Measurements from ENCODE around the gene PRXL2B. TPM values are rescaled to one million over a fixed set of nuclear protein-coding genes. Genes with fewer than 3 reads are reported as not detected.

PRXL2B gene
- total and polyA plus RNA-seq, 2 donors (not counting 1 experiment from before 2014, with no cell fraction given), result 11.7 to 13.8 TPM

DNA sequence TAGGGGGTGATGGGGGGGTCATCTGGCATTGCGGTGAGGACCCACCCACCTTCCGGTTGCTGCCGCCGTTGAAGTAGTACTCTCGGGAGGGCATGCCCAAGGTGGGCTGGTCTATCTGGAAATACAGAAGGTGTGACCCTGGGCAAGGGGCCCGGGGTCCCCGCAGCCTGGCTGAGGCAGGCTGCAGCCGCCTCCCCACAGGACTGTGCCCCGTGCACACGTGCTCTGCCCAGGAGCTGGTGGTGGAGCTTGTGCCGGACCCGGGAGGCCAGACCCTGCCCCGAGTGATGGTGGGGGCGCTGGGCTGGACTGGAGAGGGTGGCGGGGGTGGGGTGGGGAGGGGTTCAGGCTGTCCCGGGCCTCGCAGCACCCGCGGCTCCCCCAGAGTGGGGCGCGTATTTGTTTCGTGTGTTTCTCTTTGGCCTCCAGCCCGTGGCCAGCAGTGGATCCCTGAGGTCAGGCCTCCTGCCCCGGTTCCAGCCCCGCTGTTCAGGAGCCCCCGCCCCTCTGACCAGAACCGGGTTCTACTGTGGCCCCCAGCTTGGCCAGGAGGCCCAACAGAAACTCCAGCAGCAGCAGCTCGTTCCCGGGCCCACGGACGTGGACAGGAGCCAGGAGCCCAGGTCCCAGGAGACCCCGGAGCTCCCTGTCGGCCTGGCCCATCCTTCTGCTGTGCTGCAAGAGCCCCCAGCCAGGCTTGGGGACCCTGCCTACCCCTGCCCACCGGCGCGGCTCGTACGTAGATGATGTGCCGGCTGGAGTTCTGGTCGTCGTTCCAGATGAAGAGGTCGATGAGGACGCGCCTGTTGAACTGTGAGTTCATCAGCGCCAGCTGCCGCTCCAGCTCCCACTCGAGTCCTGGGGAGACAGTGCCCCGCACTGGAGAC is 19.2 kb downstream of the PRXL2B start:
- no peak overlapping the region for H3K9ac ChIP-seq (ENCODE audit: insufficient read depth, low read length)
- no peak for TF ChIP-seq EZH2 (IDR thresholded peaks at IDR 0.05; ENCODE audit: low read length, missing control alignments)
- TF ChIP-seq, protein P1, sequence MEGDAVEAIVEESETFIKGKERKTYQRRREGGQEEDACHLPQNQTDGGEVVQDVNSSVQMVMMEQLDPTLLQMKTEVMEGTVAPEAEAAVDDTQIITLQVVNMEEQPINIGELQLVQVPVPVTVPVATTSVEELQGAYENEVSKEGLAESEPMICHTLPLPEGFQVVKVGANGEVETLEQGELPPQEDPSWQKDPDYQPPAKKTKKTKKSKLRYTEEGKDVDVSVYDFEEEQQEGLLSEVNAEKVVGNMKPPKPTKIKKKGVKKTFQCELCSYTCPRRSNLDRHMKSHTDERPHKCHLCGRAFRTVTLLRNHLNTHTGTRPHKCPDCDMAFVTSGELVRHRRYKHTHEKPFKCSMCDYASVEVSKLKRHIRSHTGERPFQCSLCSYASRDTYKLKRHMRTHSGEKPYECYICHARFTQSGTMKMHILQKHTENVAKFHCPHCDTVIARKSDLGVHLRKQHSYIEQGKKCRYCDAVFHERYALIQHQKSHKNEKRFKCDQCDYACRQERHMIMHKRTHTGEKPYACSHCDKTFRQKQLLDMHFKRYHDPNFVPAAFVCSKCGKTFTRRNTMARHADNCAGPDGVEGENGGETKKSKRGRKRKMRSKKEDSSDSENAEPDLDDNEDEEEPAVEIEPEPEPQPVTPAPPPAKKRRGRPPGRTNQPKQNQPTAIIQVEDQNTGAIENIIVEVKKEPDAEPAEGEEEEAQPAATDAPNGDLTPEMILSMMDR (conservative IDR thresholded peaks at IDR 0.05 in 1 of 2, IDR thresholded peaks at IDR 0.05 in 1 of 2; ENCODE audit: low read depth in 1 of 2, low read length in 2 of 2), result no peak
- no peaks in the 10 kb centered on the region for H4K20me1 ChIP-seq (ENCODE audit: control insufficient read depth, extremely low read depth, insufficient read depth, low read length)
- H3K4me3 ChIP-seq (replicated peaks in 1 of 4; ENCODE audit: control extremely low read depth in 1 of 4, insufficient read depth in 1 of 4, low read depth in 3 of 4, low read length in 4 of 4), result no peak overlapping the region
- no peak overlapping the region for H2AFZ ChIP-seq (ENCODE audit: low read length)
- no peak for DNase-seq (ENCODE audit: low read depth in 2 of 2)
- no peak overlapping the region for H3K4me2 ChIP-seq (ENCODE audit: extremely low read depth, insufficient read depth, low read length)
- no peak overlapping the region for H3K27ac ChIP-seq (ENCODE audit: insufficient read depth, low read length)
- H3K79me2 ChIP-seq (ENCODE audit: control insufficient read depth, insufficient read depth, low read length), result no peaks in the 10 kb centered on the region
- H3K27me3 ChIP-seq (ENCODE audit: control insufficient read depth, insufficient read depth, low read length), result no peaks in the 10 kb centered on the region
- H3K9me3 ChIP-seq (ENCODE audit: control insufficient read depth, insufficient read depth, low read depth, low read length), result no peaks in the 10 kb centered on the region
- H3K36me3 ChIP-seq (ENCODE audit: control insufficient read depth, insufficient read depth, low read length), result no peaks in the 10 kb centered on the region
- no peaks in the 10 kb centered on the region for H3K4me1 ChIP-seq (ENCODE audit: control insufficient read depth, extremely low read depth, insufficient read depth, low read length)

DNA sequence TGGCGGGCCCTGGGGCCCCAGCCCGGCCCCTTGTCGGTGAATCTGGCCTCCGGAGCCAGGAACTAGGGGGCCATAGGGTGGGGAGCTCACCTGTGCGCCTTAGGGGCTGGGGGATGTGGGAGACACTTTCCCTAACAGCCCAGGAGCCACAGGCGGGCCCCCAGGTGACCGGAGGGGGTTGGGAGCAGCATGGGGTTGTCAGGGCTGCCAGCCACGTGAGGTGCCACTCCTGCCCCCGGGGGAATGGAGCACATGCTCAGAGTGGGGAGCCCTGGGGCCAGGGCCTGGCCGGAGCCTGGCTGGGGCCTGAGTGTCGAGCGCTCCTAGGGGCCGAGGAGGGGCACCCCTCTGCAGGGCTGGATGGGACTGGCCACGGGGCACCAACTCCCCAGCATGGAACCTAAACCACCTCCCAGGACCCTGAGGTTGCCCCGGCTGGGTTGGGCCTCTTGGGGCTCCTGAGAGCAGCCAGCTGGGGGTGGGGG is 19.9 kb downstream of the PRXL2B start:
- no peak for TF ChIP-seq EZH2 (IDR thresholded peaks at IDR 0.05; ENCODE audit: low read length, missing control alignments)
- TF ChIP-seq, protein P1 (conservative IDR thresholded peaks at IDR 0.05 in 1 of 2, IDR thresholded peaks at IDR 0.05 in 1 of 2; ENCODE audit: low read depth in 1 of 2, low read length in 2 of 2), result no peak
- H3K27me3 ChIP-seq (ENCODE audit: control insufficient read depth, insufficient read depth, low read length), result no peaks in the 10 kb centered on the region
- H3K9me3 ChIP-seq (ENCODE audit: control insufficient read depth, insufficient read depth, low read depth, low read length), result no peaks in the 10 kb centered on the region
- no peak overlapping the region for H2AFZ ChIP-seq (ENCODE audit: low read length)
- H3K9ac ChIP-seq (ENCODE audit: insufficient read depth, low read length), result no peak overlapping the region
- H3K4me3 ChIP-seq (replicated peaks in 1 of 4; ENCODE audit: control extremely low read depth in 1 of 4, insufficient read depth in 1 of 4, low read depth in 3 of 4, low read length in 4 of 4), result no peak overlapping the region
- no peaks in the 10 kb centered on the region for H3K4me1 ChIP-seq (ENCODE audit: control insufficient read depth, extremely low read depth, insufficient read depth, low read length)
- no peaks in the 10 kb centered on the region for H4K20me1 ChIP-seq (ENCODE audit: control insufficient read depth, extremely low read depth, insufficient read depth, low read length)
- no peak overlapping the region for H3K27ac ChIP-seq (ENCODE audit: insufficient read depth, low read length)
- H3K4me2 ChIP-seq (ENCODE audit: extremely low read depth, insufficient read depth, low read length), result no peak overlapping the region
- DNase-seq (ENCODE audit: low read depth in 2 of 2), result no peak
- H3K79me2 ChIP-seq (ENCODE audit: control insufficient read depth, insufficient read depth, low read length), result no peaks in the 10 kb centered on the region
- H3K36me3 ChIP-seq (ENCODE audit: control insufficient read depth, insufficient read depth, low read length), result no peaks in the 10 kb centered on the region

DNA sequence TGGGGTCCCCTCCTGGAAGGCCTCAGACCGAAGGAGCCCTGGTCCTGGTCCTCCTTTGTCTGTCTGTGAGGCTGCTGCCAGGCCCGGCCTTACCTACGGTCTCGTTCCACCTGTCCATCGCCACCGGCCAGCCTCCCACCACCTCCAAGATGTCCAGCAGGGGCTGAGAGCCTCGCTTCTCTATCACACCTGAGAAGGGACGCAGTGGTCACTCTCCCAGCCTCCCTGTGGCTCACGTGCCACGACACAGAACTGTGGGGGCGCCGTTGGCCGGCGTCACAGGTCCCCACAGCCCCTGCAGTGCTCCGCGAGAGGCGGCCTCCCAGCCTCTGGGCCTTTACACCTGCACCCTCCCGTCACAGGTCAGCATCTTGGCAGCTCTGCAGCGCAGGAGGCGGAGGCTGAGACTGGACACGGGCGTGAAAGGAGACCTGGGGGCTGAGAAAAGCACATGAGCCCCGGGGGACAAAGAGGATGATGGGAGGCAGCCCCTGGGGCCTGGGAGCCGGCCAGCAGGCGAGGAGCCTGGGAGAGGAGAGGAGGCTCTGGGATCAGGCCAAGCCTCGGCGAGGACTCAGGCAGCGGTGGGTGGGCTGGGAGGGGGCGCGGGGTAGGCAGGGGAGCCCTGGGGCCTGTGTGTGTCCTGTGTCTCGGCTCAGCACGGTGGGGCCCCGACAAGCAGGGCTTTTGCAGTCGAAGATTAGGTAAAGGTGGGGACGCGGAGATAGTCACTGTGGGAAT is 20.5 kb downstream of the PRXL2B start:
- Histone ChIP-seq H3K79me2 (ENCODE audit: control insufficient read depth, insufficient read depth, low read length) (no peaks in the 10 kb centered on the region), H3K27me3 (ENCODE audit: control insufficient read depth, insufficient read depth, low read length) (no peaks in the 10 kb centered on the region), H3K4me1 (ENCODE audit: control insufficient read depth, extremely low read depth, insufficient read depth, low read length) (no peaks in the 10 kb centered on the region), H3K27ac (ENCODE audit: insufficient read depth, low read length) (no peak overlapping the region), H3K36me3 (ENCODE audit: control insufficient read depth, insufficient read depth, low read length) (no peaks in the 10 kb centered on the region), H3K4me2 (ENCODE audit: extremely low read depth, insufficient read depth, low read length) (no peak overlapping the region), H3K9ac (ENCODE audit: insufficient read depth, low read length) (no peak overlapping the region), H2AFZ (ENCODE audit: low read length) (no peak overlapping the region), H3K4me3 (replicated peaks in 1 of 4; ENCODE audit: control extremely low read depth in 1 of 4, insufficient read depth in 1 of 4, low read depth in 3 of 4, low read length in 4 of 4) (no peak overlapping the region), H4K20me1 (ENCODE audit: control insufficient read depth, extremely low read depth, insufficient read depth, low read length) (no peaks in the 10 kb centered on the region), H3K9me3 (ENCODE audit: control insufficient read depth, insufficient read depth, low read depth, low read length) (no peaks in the 10 kb centered on the region)
- TF ChIP-seq EZH2 (IDR thresholded peaks at IDR 0.05; ENCODE audit: low read length, missing control alignments), result no peak
- TF ChIP-seq, protein P1 (conservative IDR thresholded peaks at IDR 0.05 in 1 of 2, IDR thresholded peaks at IDR 0.05 in 1 of 2; ENCODE audit: low read depth in 1 of 2, low read length in 2 of 2), result no peak
- DNase-seq (ENCODE audit: low read depth in 2 of 2), result no peak
